Upper lobe of left lung (tissue), 6 donors: ENCODE measurements around the gene PARVA. TPM values are rescaled to one million over a fixed set of nuclear protein-coding genes. Genes with fewer than 3 reads are reported as not detected.
A peak's percentile ranks its signal among the peaks of the same experiment; 100 is the strongest.

Source experiments
- ATAC-seq, 2 donors: fragments of 200-7000 bp; cut with Tn5 transposase; one replicate each; pipeline ENCODE4 v1.9.1; 2022; ENCODE audit warnings: mild to moderate bottlenecking in 2 of 2, moderate library complexity in 2 of 2; ENCODE audit not compliant: low FRiP score in 2 of 2
- DNase-seq, 2 donors: peaks; one replicate each; pipeline ENCODE4 v3.0.0-alpha.2; 2019 to 2020
- H3K27ac ChIP-seq, 4 donors: fragments of 200-600 bp; sonication (generic); one replicate each; pipeline ENCODE4 v1.5.1; 2016 to 2019
- H3K27me3 ChIP-seq, 4 donors: fragments of 200-600 bp; sonication (generic); one replicate each; pipeline ENCODE4 v1.5.1; 2017 to 2019
- H3K36me3 ChIP-seq, 4 donors: fragments of 200-600 bp; sonication (generic); one replicate each; pipeline ENCODE4 v1.5.1; 2016 to 2019
- H3K4me1 ChIP-seq, 4 donors: fragments of 200-600 bp; sonication (generic); one replicate each; pipeline ENCODE4 v1.5.1; 2018 to 2019
- H3K4me3 ChIP-seq, 4 donors: fragments of 200-600 bp; sonication (generic); one replicate each; pipeline ENCODE4 v1.5.1; 2017 to 2019; ENCODE audit warnings: mild to moderate bottlenecking in 2 of 4, moderate library complexity in 1 of 4
- H3K9me3 ChIP-seq, 4 donors: fragments of 200-600 bp; sonication (generic); one replicate each; pipeline ENCODE4 v1.5.1; 2018 to 2019
- CTCF ChIP-seq, 6 experiments: fragments of 450-650 bp in 4 of 6; fragments of 200-600 bp in 2 of 6; sonication (generic) in 2 of 6; IDR thresholded peaks; one replicate each; pipeline ENCODE4 v1.5.1; 2016 to 2019; ENCODE audit warnings: antibody characterized with exemption in 6 of 6
- EP300 ChIP-seq, 4 donors: sonication (generic); formaldehyde crosslinking; IDR thresholded peaks; one replicate each; pipeline ENCODE4 v1.5.1; 2017; ENCODE audit warnings: antibody characterized with exemption in 4 of 4, control low read depth in 2 of 4
- POLR2A ChIP-seq, 4 donors: fragments of 450-650 bp; IDR thresholded peaks; one replicate each; pipeline ENCODE4 v1.5.1; 2016 to 2017; ENCODE audit warnings: antibody characterized with exemption in 4 of 4, mild to moderate bottlenecking in 2 of 4
- POLR2AphosphoS5 ChIP-seq, 2 donors: sonication (generic); formaldehyde crosslinking; IDR thresholded peaks; one replicate each; pipeline ENCODE4 v1.5.1; 2017; ENCODE audit warnings: antibody characterized with exemption in 2 of 2
- WGBS, 2 donors: methylation state at CpG; one replicate each; pipeline ENCODE4 v1.1.5; 2017 to 2018; 5-methylcytosine and 5-hydroxymethylcytosine counted together
- total RNA-seq, 6 donors: library from RNA; depleted of rRNA in 4 of 6; stranded (reverse); fragments of >200 nt in 4 of 6; gene quantifications; one replicate each; pipeline versions ENCODE4 v1.1.0 to v1.2.1, GENCODE V29; 2016 to 2021
- donor health status: DM: no; HTN: no; CAD: no; lungs with moderate emphysema.
- donor health status: DM: no; HTN: yes; CAD: no; lungs with severe emphysema.

Gene PARVA
- total RNA-seq, 6 donors from 2014 or later, result 36.7 to 73.5 (median 58.0) TPM

GRCh38 chr11:12524865-12525264 is 147.5 kb downstream of the PARVA start:
- H3K4me3 ChIP-seq, result no peak overlapping the region
- H3K27me3 ChIP-seq, result no peaks in the 10 kb centered on the region
- peaks cover 0 to 16% (median 6%) of the 10 kb centered on the region in 4 donors for H3K36me3 ChIP-seq
- peaks cover 0 to 5% (median 0%) of the 10 kb centered on the region in 4 donors for H3K4me1 ChIP-seq
- no peak for DNase-seq
- no peaks in the 10 kb centered on the region for H3K9me3 ChIP-seq
- no peak for ATAC-seq
- H3K27ac ChIP-seq, result no peak overlapping the region
- no peak for TF ChIP-seq EP300 (IDR thresholded peaks at IDR 0.05)
- TF ChIP-seq POLR2AphosphoS5 (IDR thresholded peaks at IDR 0.05), result no peak
- TF ChIP-seq POLR2A (IDR thresholded peaks at IDR 0.05), result no peak
- no peak for TF ChIP-seq CTCF (IDR thresholded peaks at IDR 0.05)
- 73 to 76% methylated on average over 5 of the region's 5 CpGs for WGBS, 2 donors

GRCh38 chr11:12525466-12526055 is 148.2 kb downstream of the PARVA start:
- peaks cover 0 to 14% (median 6%) of the 10 kb centered on the region in 4 donors for H3K36me3 ChIP-seq
- TF ChIP-seq CTCF (IDR thresholded peaks at IDR 0.05), result no peak
- no peak for TF ChIP-seq POLR2A (IDR thresholded peaks at IDR 0.05)
- TF ChIP-seq POLR2AphosphoS5 (IDR thresholded peaks at IDR 0.05), result no peak
- TF ChIP-seq EP300 (IDR thresholded peaks at IDR 0.05), result no peak
- H3K4me1 ChIP-seq, result peaks cover 0 to 5% (median 0%) of the 10 kb centered on the region in 4 donors
- WGBS, 2 donors, result 96 to 100% methylated on average over 1 of the region's 1 CpG
- ATAC-seq (no peak), DNase-seq (no peak)
- H3K27ac ChIP-seq, result no peak overlapping the region
- H3K27me3 ChIP-seq, result no peaks in the 10 kb centered on the region
- no peak overlapping the region for H3K4me3 ChIP-seq
- no peaks in the 10 kb centered on the region for H3K9me3 ChIP-seq

GRCh38 chr11:12526789-12527188 is 149.4 kb downstream of the PARVA start:
- no peak for DNase-seq
- 71 to 92% methylated on average over 1 of the region's 1 CpG for WGBS, 2 donors
- H3K9me3 ChIP-seq, result no peaks in the 10 kb centered on the region
- H3K4me3 ChIP-seq, result no peak overlapping the region
- peaks cover 0 to 18% (median 6%) of the 10 kb centered on the region in 4 donors for H3K36me3 ChIP-seq
- peaks cover 0 to 5% (median 0%) of the 10 kb centered on the region in 4 donors for H3K4me1 ChIP-seq
- ATAC-seq, result peak in 1 of 2 donors; percentile 69
- TF ChIP-seq POLR2A (IDR thresholded peaks at IDR 0.05) (no peak), CTCF (IDR thresholded peaks at IDR 0.05) (no peak), EP300 (IDR thresholded peaks at IDR 0.05) (no peak), POLR2AphosphoS5 (IDR thresholded peaks at IDR 0.05) (no peak)
- no peak overlapping the region for H3K27ac ChIP-seq
- H3K27me3 ChIP-seq, result no peaks in the 10 kb centered on the region

- H3K27me3 ChIP-seq, result no peaks in the 10 kb centered on the region
- TF ChIP-seq POLR2A (IDR thresholded peaks at IDR 0.05), result no peak
- no peak for TF ChIP-seq EP300 (IDR thresholded peaks at IDR 0.05)
- TF ChIP-seq CTCF (IDR thresholded peaks at IDR 0.05), result no peak
- TF ChIP-seq POLR2AphosphoS5 (IDR thresholded peaks at IDR 0.05), result no peak
- peaks cover 0 to 5% (median 0%) of the 10 kb centered on the region in 4 donors for H3K4me1 ChIP-seq
- DNase-seq (no peak), ATAC-seq (no peak)
- no peaks in the 10 kb centered on the region for H3K9me3 ChIP-seq
- no peak overlapping the region for H3K4me3 ChIP-seq
- H3K36me3 ChIP-seq, result peaks cover 0 to 20% (median 6%) of the 10 kb centered on the region in 4 donors
- WGBS, 2 donors, result 79 to 84% methylated on average over 2 of the region's 2 CpGs
- H3K27ac ChIP-seq, result no peak overlapping the region
Observed at GRCh38 chr11:12528487-12528886, 151.1 kb downstream of the PARVA start.

GRCh38 chr11:12529041-12529440 is 151.7 kb downstream of the PARVA start:
- Histone ChIP-seq H3K4me1 (peaks cover 0 to 5% (median 0%) of the 10 kb centered on the region in 4 donors), H3K27me3 (no peaks in the 10 kb centered on the region), H3K27ac (no peak overlapping the region), H3K4me3 (no peak overlapping the region), H3K9me3 (no peaks in the 10 kb centered on the region), H3K36me3 (peaks cover 0 to 20% (median 6%) of the 10 kb centered on the region in 4 donors)
- TF ChIP-seq EP300 (IDR thresholded peaks at IDR 0.05) (no peak), POLR2A (IDR thresholded peaks at IDR 0.05) (no peak), CTCF (IDR thresholded peaks at IDR 0.05) (no peak), POLR2AphosphoS5 (IDR thresholded peaks at IDR 0.05) (no peak)
- no peak for ATAC-seq
- DNase-seq, result no peak
- 68 to 82% methylated on average over 5 of the region's 5 CpGs for WGBS, 2 donors
